HUES64 (cell line): ENCODE data around the gene DRD5.

Source experiments
- H3K27ac ChIP-seq: 2 replicates; pipeline ENCODE4 v1.7.0; 2013; ENCODE audit warnings: low read depth, low read length, inconsistent platforms
- H3K27me3 ChIP-seq: 2 replicates; pipeline ENCODE4 v1.6.1; 2013; ENCODE audit warnings: mild to moderate bottlenecking, low read length; ENCODE audit not compliant: insufficient read depth
- H3K36me3 ChIP-seq: 2 replicates; pipeline ENCODE4 v1.6.1; 2013; ENCODE audit warnings: mild to moderate bottlenecking, low read length; ENCODE audit not compliant: insufficient read depth
- H3K4me1 ChIP-seq: 2 replicates; pipeline ENCODE4 v1.6.1; 2013; ENCODE audit warnings: mild to moderate bottlenecking, low read length, moderate library complexity; ENCODE audit not compliant: insufficient read depth
- H3K4me3 ChIP-seq: 2 replicates; pipeline ENCODE4 v1.5.1; 2013; ENCODE audit warnings: mild to moderate bottlenecking, low read length, moderate library complexity
- H3K9ac ChIP-seq: 2 replicates; pipeline ENCODE4 v1.6.1; 2013; ENCODE audit warnings: mild to moderate bottlenecking, low read depth, low read length
- H3K9me3 ChIP-seq: 2 replicates; pipeline ENCODE4 v1.6.1; 2013; ENCODE audit warnings: low read depth, low read length; ENCODE audit not compliant: insufficient read depth
- WGBS: fragments of 150-250, 120-280 bp; methylation state at CpG from one replicate; pipeline ENCODE4 v1.1.7; 2013; ENCODE audit warnings: missing lambda C conversion rate; 5-methylcytosine and 5-hydroxymethylcytosine counted together

Gene DRD5

GRCh38 chr4:9820343-9820742 lies 38.9 kb downstream of the DRD5 start:
- H3K4me3 ChIP-seq: no peak overlapping the region
- H3K9ac ChIP-seq: no peak overlapping the region
- H3K27ac ChIP-seq: no peak overlapping the region
- H3K4me1 ChIP-seq: no peaks in the 10 kb centered on the region
- no peaks in the 10 kb centered on the region for H3K36me3 ChIP-seq
- 93% methylated on average over 3 of the region's 5 CpGs for WGBS
- no peaks in the 10 kb centered on the region for H3K27me3 ChIP-seq
- H3K9me3 ChIP-seq: no peaks in the 10 kb centered on the region

GRCh38 chr4:9825049-9825448 lies 43.6 kb downstream of the DRD5 start:
- 89% methylated on average over 3 of the region's 3 CpGs for WGBS
- no peaks in the 10 kb centered on the region for H3K36me3 ChIP-seq
- H3K9ac ChIP-seq: no peak overlapping the region
- no peaks in the 10 kb centered on the region for H3K9me3 ChIP-seq
- H3K4me1 ChIP-seq: no peaks in the 10 kb centered on the region
- no peak overlapping the region for H3K4me3 ChIP-seq
- no peaks in the 10 kb centered on the region for H3K27me3 ChIP-seq
- no peak overlapping the region for H3K27ac ChIP-seq

- Histone ChIP-seq H3K9me3 (no peaks in the 10 kb centered on the region), H3K4me1 (no peaks in the 10 kb centered on the region)
- WGBS: no CpG with 5 or more reads among the region's 1 CpG
These were observed 45.1 kb downstream of the DRD5 start for GRCh38 chr4:9826551-9826950.

GRCh38 chr4:9832640-9833039 lies 51.2 kb downstream of the DRD5 start:
- no peaks in the 10 kb centered on the region; the same call in 1 of the 2 replicates for H3K27me3 ChIP-seq
- H3K9me3 ChIP-seq: no peaks in the 10 kb centered on the region
- no peak overlapping the region for H3K9ac ChIP-seq
- WGBS: 96% methylated on average over 2 of the region's 2 CpGs
- no peak overlapping the region for H3K4me3 ChIP-seq
- H3K27ac ChIP-seq: no peak overlapping the region
- no peaks in the 10 kb centered on the region for H3K4me1 ChIP-seq
- no peaks in the 10 kb centered on the region for H3K36me3 ChIP-seq

More at GRCh38 chr4:9826551-9826950, 45.1 kb downstream of the DRD5 start:
- H3K4me3 ChIP-seq: no peak overlapping the region
- no peak overlapping the region for H3K27ac ChIP-seq
- no peaks in the 10 kb centered on the region for H3K27me3 ChIP-seq
- H3K36me3 ChIP-seq: no peaks in the 10 kb centered on the region
- H3K9ac ChIP-seq: no peak overlapping the region

GRCh38 chr4:9833421-9833820 lies 52.0 kb downstream of the DRD5 start:
- 89% methylated on average over 5 of the region's 5 CpGs for WGBS
- Histone ChIP-seq H3K27me3 (no peaks in the 10 kb centered on the region; the same call in 1 of the 2 replicates), H3K27ac (no peak overlapping the region)

More at GRCh38 chr4:9833421-9833820, 52.0 kb downstream of the DRD5 start:
- Histone ChIP-seq H3K4me3 (no peak overlapping the region), H3K36me3 (no peaks in the 10 kb centered on the region), H3K9ac (no peak overlapping the region), H3K9me3 (no peaks in the 10 kb centered on the region; the same call in 1 of the 2 replicates), H3K4me1 (no peaks in the 10 kb centered on the region)
